Mucosa of descending colon (tissue), 3 donors: Measurements from ENCODE around the gene CCL17. TPM values are rescaled to one million over a fixed set of nuclear protein-coding genes. Genes with fewer than 3 reads are reported as not detected.

Experiments
- ATAC-seq: fragments of 200-7000 bp; cut with Tn5 transposase; one replicate; pipeline ENCODE4 v1.9.1; 2020; ENCODE audit warnings: mild to moderate bottlenecking, moderate library complexity
- DNase-seq, 3 donors: peaks; one replicate each; pipeline ENCODE4 v3.0.0-alpha.2; 2020
- H3K36me3 ChIP-seq: fragments of 200-600 bp; one replicate; pipeline ENCODE4 v1.8.0; 2021; ENCODE audit warnings: low read depth, mild to moderate bottlenecking
- H3K4me1 ChIP-seq: fragments of 200-600 bp; one replicate; pipeline ENCODE4 v1.8.0; 2021; ENCODE audit warnings: low read depth, mild to moderate bottlenecking
- H3K4me3 ChIP-seq: fragments of 200-600 bp; one replicate; pipeline ENCODE4 v1.8.0; 2021; ENCODE audit warnings: mild to moderate bottlenecking
- H3K9me3 ChIP-seq: fragments of 200-600 bp; one replicate; pipeline ENCODE4 v1.8.0; 2021; ENCODE audit warnings: mild to moderate bottlenecking
- CTCF ChIP-seq: fragments of 200-600 bp; IDR thresholded peaks from one replicate; pipeline ENCODE4 v1.8.0; 2022; ENCODE audit warnings: antibody characterized with exemption, mild to moderate bottlenecking
- intact Hi-C, 2 donors: fragments of 100-400 bp; cut with DNase I in 1 of 2; cut with micrococcal nuclease in 1 of 2; formaldehyde crosslinking; loops; one replicate each; pipeline versions ENCODE4 v1.11.0 to v1.11.1; 2022; cut with DNase I, micrococcal nuclease
- total RNA-seq, 3 donors: library from RNA; stranded (reverse); fragmentation: NEBNext Ultra II Directional in 2 of 3; extraction: Animal tissue kit (Norgen Biotek cat#: 25700) in 2 of 3; gene quantifications; one replicate each; pipeline versions ENCODE4 v1.2.1 to v1.2.4, GENCODE V29; 2021 to 2023
- donor health status: DM: no; HTN: no; CAD: no; lungs with moderate emphysema.
- donor health status: DM: no; HTN: no; CAD: no.
- donor health status: DM: no; HTN: yes; CAD: no.

The CCL17 gene
- total RNA-seq, 3 donors from 2014 or later: not detected

- Histone ChIP-seq H3K4me3 (no peak overlapping the region), H3K9me3 (no peaks in the 10 kb centered on the region), H3K36me3 (peaks cover 3% of the 10 kb centered on the region), H3K4me1 (peaks cover 3% of the 10 kb centered on the region)
- no peak for TF ChIP-seq CTCF
- ATAC-seq (no peak), DNase-seq (no peak)
- intact Hi-C loops: no loop called here
Observed at GRCh38 chr16:57426356-57426755, 21.8 kb downstream of the CCL17 start.

- H3K4me1 ChIP-seq: peaks cover 1% of the 10 kb centered on the region
- intact Hi-C loops: no loop called here
- no peak for TF ChIP-seq CTCF
- DNase-seq (no peak), ATAC-seq (no peak)
- no peaks in the 10 kb centered on the region for H3K9me3 ChIP-seq
- no peak overlapping the region for H3K4me3 ChIP-seq
- H3K36me3 ChIP-seq: peaks cover 3% of the 10 kb centered on the region
Observed at GRCh38 chr16:57427307-57427706, 22.7 kb downstream of the CCL17 start.

GRCh38 chr16:57427824-57428223 lies 23.3 kb downstream of the CCL17 start:
- ATAC-seq (no peak), DNase-seq (no peak)
- no peaks in the 10 kb centered on the region for H3K4me1 ChIP-seq
- TF ChIP-seq CTCF: no peak
- H3K4me3 ChIP-seq: no peak overlapping the region
- H3K9me3 ChIP-seq: no peaks in the 10 kb centered on the region
- peaks cover 7% of the 10 kb centered on the region for H3K36me3 ChIP-seq
- intact Hi-C loops: no loop called here

GRCh38 chr16:57430955-57431354 lies 26.4 kb downstream of the CCL17 start:
- ATAC-seq (no peak), DNase-seq (no peak)
- intact Hi-C loops: no loop called here
- H3K9me3 ChIP-seq: no peaks in the 10 kb centered on the region
- H3K4me1 ChIP-seq: no peaks in the 10 kb centered on the region
- peaks cover 9% of the 10 kb centered on the region for H3K36me3 ChIP-seq
- H3K4me3 ChIP-seq: no peak overlapping the region
- TF ChIP-seq CTCF: no peak

GRCh38 chr16:57432505-57432904 lies 27.9 kb downstream of the CCL17 start:
- intact Hi-C loops: no loop called here
- Histone ChIP-seq H3K4me1 (no peaks in the 10 kb centered on the region), H3K9me3 (no peaks in the 10 kb centered on the region), H3K4me3 (no peak overlapping the region), H3K36me3 (peaks cover 13% of the 10 kb centered on the region)
- no peak for TF ChIP-seq CTCF
- ATAC-seq: peak; percentile 60
- no peak for DNase-seq

GRCh38 chr16:57432989-57433388 lies 28.4 kb downstream of the CCL17 start:
- Histone ChIP-seq H3K4me1 (no peaks in the 10 kb centered on the region), H3K9me3 (no peaks in the 10 kb centered on the region), H3K4me3 (no peak overlapping the region), H3K36me3 (peaks cover 13% of the 10 kb centered on the region)
- DNase-seq: no peak
- no peak for TF ChIP-seq CTCF
- ATAC-seq: no peak
- intact Hi-C loops: no loop called here
